Astrocyte of the cerebellum (primary cell): ENCODE measurements around the gene SMIM14.

Experiments used
- DNase-seq: peaks from one replicate; pipeline ENCODE4 v3.0.0-alpha.2; 2011; ENCODE audit warnings: low read depth
- H3K4me3 ChIP-seq: 2 replicates; pipeline ENCODE4 v1.5.1; 2011; ENCODE audit warnings: mild to moderate bottlenecking, low read depth, low read length, moderate library complexity
- CTCF ChIP-seq: IDR thresholded peaks from 2 replicates; pipeline ENCODE4 v1.5.1; 2012; ENCODE audit warnings: low read length, low read depth, moderate library complexity, mild to moderate bottlenecking; ENCODE audit errors: missing control alignments
- in situ Hi-C: cut with HindIII; loops from 2 replicates; pipeline ENCODE4 v1.10.0; 2017; ENCODE audit warnings: low sequenced_read_pairs

The SMIM14 gene

GRCh38 chr4:39635023-39635422, 3.6 kb downstream of the SMIM14 start:
- in situ Hi-C loops: no loop called here
- no peak for TF ChIP-seq CTCF
- DNase-seq: no peak

GRCh38 chr4:39631700-39632079, 7.0 kb downstream of the SMIM14 start:
- in situ Hi-C loops: no loop called here
- DNase-seq: no peak
- H3K4me3 ChIP-seq: no peak overlapping the region
- no peak for TF ChIP-seq CTCF

More at GRCh38 chr4:39635023-39635422, 3.6 kb downstream of the SMIM14 start:
- no peak overlapping the region for H3K4me3 ChIP-seq

- no peak for DNase-seq
- TF ChIP-seq CTCF: no peak
- in situ Hi-C loops: no loop called here
- H3K4me3 ChIP-seq: no peak overlapping the region
Measured at GRCh38 chr4:39627413-39627812, 11.3 kb downstream of the SMIM14 start.

- no peak for DNase-seq
- H3K4me3 ChIP-seq: no peak overlapping the region
- no peak for TF ChIP-seq CTCF
- in situ Hi-C loops: no loop called here
Measured at GRCh38 chr4:39626913-39627312, 11.8 kb downstream of the SMIM14 start.

- no peak for TF ChIP-seq CTCF
- DNase-seq: no peak
- in situ Hi-C loops: no loop called here
- H3K4me3 ChIP-seq: no peak overlapping the region
Measured at GRCh38 chr4:39626261-39626660, 12.4 kb downstream of the SMIM14 start.

GRCh38 chr4:39621582-39621981, 17.1 kb downstream of the SMIM14 start:
- in situ Hi-C loops: no loop called here
- TF ChIP-seq CTCF: no peak
- no peak for DNase-seq
- no peak overlapping the region for H3K4me3 ChIP-seq
